ENCODE data around the gene MRPL1.
"Not testable (repeated sequence)": the region's sequence is repeated elsewhere in the genome, so short reads cannot be mapped to it uniquely, and the experiment has no call there.

The MRPL1 gene

GRCh38 chr4:77849278-77849965, 13.2 kb upstream of the MRPL1 start:
- no peak for DNase-seq

- no peak for DNase-seq
Measured at GRCh38 chr4:77852892-77853495, 9.6 kb upstream of the MRPL1 start.

GRCh38 chr4:77854431-77855111, 8.1 kb upstream of the MRPL1 start:
- no peak for DNase-seq

- no peak for DNase-seq
Measured at GRCh38 chr4:77856152-77856551, 6.5 kb upstream of the MRPL1 start.

GRCh38 chr4:77859256-77859655, 3.4 kb upstream of the MRPL1 start:
- peak in 1 of 56 donors; percentile 14 for DNase-seq

GRCh38 chr4:77861495-77861894, 1.1 kb upstream of the MRPL1 start:
- no peak for DNase-seq

GRCh38 chr4:77863341-77863740, 711 bp downstream of the MRPL1 start:
- DNase-seq: not testable (repeated sequence)

- no peak for DNase-seq
Measured at GRCh38 chr4:77865259-77865658, 2.6 kb downstream of the MRPL1 start.

GRCh38 chr4:77872723-77873445, 10.3 kb downstream of the MRPL1 start:
- no peak for DNase-seq

GRCh38 chr4:77877167-77877566, 14.5 kb downstream of the MRPL1 start:
- DNase-seq: no peak

- DNase-seq: no peak
Measured at GRCh38 chr4:77877771-77878565, 15.3 kb downstream of the MRPL1 start.

GRCh38 chr4:77880784-77881183, 18.2 kb downstream of the MRPL1 start:
- no peak for DNase-seq

GRCh38 chr4:77881460-77882295, 19.0 kb downstream of the MRPL1 start:
- peak in 1 of 56 donors; percentile 8 for DNase-seq

GRCh38 chr4:77893451-77893850, 30.8 kb downstream of the MRPL1 start:
- no peak for DNase-seq

- no peak for DNase-seq
Measured at GRCh38 chr4:77899607-77900006, 37.0 kb downstream of the MRPL1 start.

GRCh38 chr4:77903186-77903585, 40.6 kb downstream of the MRPL1 start:
- DNase-seq: no peak

- no peak for DNase-seq
Measured at GRCh38 chr4:77905651-77906263, 43.1 kb downstream of the MRPL1 start.

GRCh38 chr4:77910676-77911075, 48.0 kb downstream of the MRPL1 start:
- no peak for DNase-seq

GRCh38 chr4:77911091-77911490, 48.5 kb downstream of the MRPL1 start:
- DNase-seq: no peak
